HUES64 (cell line): Measurements from ENCODE around the gene UBQLNL.

ENCODE experiments used
- H3K27ac ChIP-seq: 2 replicates; pipeline ENCODE4 v1.7.0; 2013; ENCODE audit warnings: low read depth, low read length, inconsistent platforms
- H3K27me3 ChIP-seq: 2 replicates; pipeline ENCODE4 v1.6.1; 2013; ENCODE audit warnings: mild to moderate bottlenecking, low read length; ENCODE audit not compliant: insufficient read depth
- H3K36me3 ChIP-seq: 2 replicates; pipeline ENCODE4 v1.6.1; 2013; ENCODE audit warnings: mild to moderate bottlenecking, low read length; ENCODE audit not compliant: insufficient read depth
- H3K4me1 ChIP-seq: 2 replicates; pipeline ENCODE4 v1.6.1; 2013; ENCODE audit warnings: mild to moderate bottlenecking, low read length, moderate library complexity; ENCODE audit not compliant: insufficient read depth
- H3K4me3 ChIP-seq: 2 replicates; pipeline ENCODE4 v1.5.1; 2013; ENCODE audit warnings: mild to moderate bottlenecking, low read length, moderate library complexity
- H3K9ac ChIP-seq: 2 replicates; pipeline ENCODE4 v1.6.1; 2013; ENCODE audit warnings: mild to moderate bottlenecking, low read depth, low read length
- H3K9me3 ChIP-seq: 2 replicates; pipeline ENCODE4 v1.6.1; 2013; ENCODE audit warnings: low read depth, low read length; ENCODE audit not compliant: insufficient read depth
- WGBS: fragments of 150-250, 120-280 bp; methylation state at CpG from one replicate; pipeline ENCODE4 v1.1.7; 2013; ENCODE audit warnings: missing lambda C conversion rate; 5-methylcytosine and 5-hydroxymethylcytosine counted together

The UBQLNL gene

DNA sequence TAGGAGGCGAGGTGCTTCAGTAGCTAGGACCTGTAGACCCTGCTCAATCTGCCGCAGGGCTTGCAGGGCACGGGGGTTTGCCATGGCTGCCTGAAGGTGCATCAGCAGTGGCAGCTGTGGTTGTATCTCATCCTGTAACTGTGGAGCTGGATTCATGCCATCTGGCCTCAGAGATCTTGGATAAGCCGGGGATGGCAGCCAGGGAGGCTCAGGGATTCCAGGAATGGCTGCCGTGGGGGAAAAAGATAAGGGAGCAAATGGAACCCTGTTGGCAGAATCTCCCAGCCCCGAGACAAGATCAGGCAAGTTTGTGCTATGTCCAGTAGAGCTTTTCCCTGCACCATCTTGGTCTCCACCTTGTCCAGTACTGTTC is 8.6 kb downstream of the UBQLNL start:
- no peaks in the 10 kb centered on the region for H3K36me3 ChIP-seq
- H3K27me3 ChIP-seq: no peaks in the 10 kb centered on the region
- WGBS: 92% methylated on average over 6 of the region's 6 CpGs
- H3K4me3 ChIP-seq: no peak overlapping the region
- no peaks in the 10 kb centered on the region for H3K4me1 ChIP-seq
- H3K9ac ChIP-seq: no peak overlapping the region
- no peak overlapping the region for H3K27ac ChIP-seq
- H3K9me3 ChIP-seq: no peaks in the 10 kb centered on the region

DNA sequence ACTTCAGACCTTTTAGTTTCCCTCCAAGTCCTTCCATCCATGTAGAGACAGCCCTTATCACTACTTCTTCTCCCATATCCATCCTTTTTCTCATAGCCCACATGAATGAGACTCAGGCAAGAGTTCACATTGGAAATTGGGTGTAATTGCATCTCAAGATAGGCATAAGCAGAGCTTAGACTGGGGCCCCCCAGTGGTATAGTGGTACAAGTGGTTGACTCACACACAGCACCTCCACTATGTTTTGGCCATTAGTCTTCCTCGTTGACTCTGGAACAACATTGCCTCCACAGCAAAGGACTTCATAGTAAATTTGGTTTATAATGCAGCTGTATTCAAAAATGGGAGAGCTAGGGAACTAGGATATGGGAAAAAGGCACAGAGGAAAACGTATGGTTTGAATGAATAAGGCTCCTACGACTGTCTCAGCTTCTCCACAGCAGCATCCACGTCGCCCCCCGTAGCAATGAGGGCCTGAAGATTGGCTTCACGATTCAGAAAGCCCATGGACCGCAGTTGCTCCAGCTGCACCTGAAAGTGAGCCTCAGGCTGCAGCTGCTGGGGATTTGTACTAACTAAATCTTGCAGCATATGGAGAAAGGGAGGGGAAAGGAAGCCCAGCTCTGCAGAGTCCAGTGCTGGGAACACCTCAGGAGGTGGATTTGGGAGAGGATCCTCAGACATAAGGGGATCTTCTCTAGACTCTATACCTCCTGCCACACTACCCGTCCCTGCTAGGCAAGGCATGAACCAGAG is 9.1 kb downstream of the UBQLNL start:
- Histone ChIP-seq H3K9ac (no peak overlapping the region), H3K36me3 (no peaks in the 10 kb centered on the region), H3K27me3 (no peaks in the 10 kb centered on the region), H3K27ac (no peak overlapping the region), H3K4me1 (no peaks in the 10 kb centered on the region), H3K9me3 (no peaks in the 10 kb centered on the region), H3K4me3 (no peak overlapping the region)
- 96% methylated on average over 9 of the region's 9 CpGs for WGBS

DNA sequence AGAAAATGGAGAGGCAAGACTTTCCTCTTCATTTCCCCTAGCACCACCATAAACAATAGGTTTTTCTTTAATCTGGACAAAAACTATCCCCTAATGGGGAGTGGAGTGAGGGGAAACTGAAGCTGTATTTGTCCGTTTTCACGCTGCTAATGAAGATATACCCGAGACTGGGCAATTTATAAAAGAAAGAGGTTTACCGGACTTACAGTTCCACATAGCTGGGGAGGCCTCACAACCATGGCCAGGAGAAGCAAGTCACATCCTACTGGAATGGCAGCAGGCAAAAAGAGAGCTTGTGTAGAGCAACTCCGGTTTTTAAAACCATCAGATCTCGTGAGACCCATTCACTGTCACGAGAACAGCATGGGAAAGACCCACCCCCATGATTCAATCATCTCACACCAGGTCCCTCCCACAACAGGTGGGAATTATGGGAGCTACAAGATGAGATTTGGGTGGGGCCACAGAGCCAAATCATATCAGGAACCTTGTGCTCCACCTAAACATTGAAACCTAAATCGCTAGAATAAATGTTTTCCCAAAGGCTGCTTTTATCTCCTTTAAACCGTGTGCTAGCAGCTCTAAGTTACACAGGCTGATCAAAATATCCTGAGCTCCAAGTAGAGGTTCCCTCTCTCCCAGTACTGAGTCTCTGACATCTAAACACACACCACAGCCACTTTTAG is 11.0 kb downstream of the UBQLNL start:
- Histone ChIP-seq H3K4me3 (no peak overlapping the region), H3K27me3 (no peaks in the 10 kb centered on the region), H3K4me1 (no peaks in the 10 kb centered on the region), H3K36me3 (no peaks in the 10 kb centered on the region), H3K9me3 (no peaks in the 10 kb centered on the region), H3K27ac (no peak overlapping the region), H3K9ac (no peak overlapping the region)
- 94% methylated on average over 9 of the region's 9 CpGs for WGBS

DNA sequence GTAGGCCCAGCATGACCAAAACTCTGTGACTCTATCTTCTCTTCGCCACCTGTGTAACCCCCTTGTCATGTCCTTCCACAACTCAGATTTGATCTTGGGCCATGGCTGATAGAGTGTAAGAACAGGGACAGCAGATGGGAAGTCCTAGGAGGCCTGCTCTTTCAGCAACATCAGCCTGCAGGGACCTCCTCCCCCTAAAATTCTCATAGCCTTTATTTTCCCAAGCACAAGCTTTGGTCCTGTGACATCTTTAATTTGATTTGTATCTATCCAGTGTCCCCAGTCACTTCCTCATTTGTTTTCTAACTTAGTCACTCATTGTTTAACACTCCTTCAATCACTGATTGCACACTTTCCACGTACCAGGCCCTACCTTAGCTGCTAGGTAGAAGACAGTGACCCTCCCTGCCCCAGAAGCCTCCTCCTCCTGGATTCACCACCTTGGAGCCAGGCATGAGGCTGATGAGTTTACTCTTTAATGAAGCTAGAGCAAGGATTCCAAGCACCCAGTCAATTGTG is 12.0 kb downstream of the UBQLNL start:
- Histone ChIP-seq H3K27ac (no peak overlapping the region), H3K9ac (no peak overlapping the region), H3K9me3 (no peaks in the 10 kb centered on the region), H3K27me3 (no peaks in the 10 kb centered on the region), H3K36me3 (no peaks in the 10 kb centered on the region), H3K4me1 (no peaks in the 10 kb centered on the region), H3K4me3 (no peak overlapping the region)
- 96% methylated on average over 2 of the region's 2 CpGs for WGBS

DNA sequence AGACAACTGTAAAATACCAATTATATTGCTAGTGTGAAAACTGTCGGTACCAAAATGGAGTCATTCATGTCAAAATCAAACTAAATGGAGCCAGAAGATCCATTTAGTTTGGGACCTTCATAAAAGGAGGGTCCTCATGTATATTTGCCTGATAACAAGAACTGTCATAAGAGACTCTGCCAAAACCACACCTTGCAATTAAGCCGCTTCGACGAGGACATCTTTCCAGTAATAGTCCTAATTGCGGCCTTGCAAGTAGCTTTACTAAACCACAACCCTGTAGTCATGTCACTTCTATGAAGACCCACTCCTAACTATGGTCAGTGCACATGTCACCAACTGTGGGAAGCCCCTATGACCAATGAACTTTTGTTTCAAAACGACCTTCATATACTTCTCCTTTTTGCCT is 16.1 kb downstream of the UBQLNL start:
- Histone ChIP-seq H3K36me3 (no peaks in the 10 kb centered on the region), H3K9ac (no peak overlapping the region)
- WGBS: 99% methylated on average over 6 of the region's 6 CpGs

DNA sequence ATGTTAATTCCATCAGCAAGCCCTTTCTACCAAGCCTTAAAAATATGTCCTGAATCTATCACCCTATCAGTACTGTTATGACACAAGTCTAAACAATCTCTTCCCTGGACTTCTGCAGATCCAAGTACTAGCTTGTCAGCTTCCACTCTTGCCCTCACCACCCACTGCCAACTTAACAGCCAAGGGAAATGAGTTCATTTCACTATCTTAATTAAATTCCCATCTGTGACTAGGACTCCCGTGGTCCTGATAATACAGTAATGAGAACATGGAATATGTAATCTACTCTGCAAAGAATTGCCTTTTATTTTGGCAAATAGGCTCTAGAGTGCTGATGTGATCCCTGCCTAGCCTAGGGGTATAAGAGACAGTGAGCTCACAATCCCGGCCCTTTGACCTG is 16.8 kb downstream of the UBQLNL start:
- Histone ChIP-seq H3K9ac (no peak overlapping the region), H3K9me3 (no peaks in the 10 kb centered on the region), H3K27ac (no peak overlapping the region), H3K36me3 (no peaks in the 10 kb centered on the region), H3K27me3 (no peaks in the 10 kb centered on the region), H3K4me1 (no peaks in the 10 kb centered on the region), H3K4me3 (no peak overlapping the region)
- 90% methylated on average over 2 of the region's 2 CpGs for WGBS

More for the DNA sequence above, 16.1 kb downstream of the UBQLNL start:
- Histone ChIP-seq H3K4me3 (no peak overlapping the region), H3K27me3 (no peaks in the 10 kb centered on the region), H3K27ac (no peak overlapping the region), H3K9me3 (no peaks in the 10 kb centered on the region), H3K4me1 (no peaks in the 10 kb centered on the region)

DNA sequence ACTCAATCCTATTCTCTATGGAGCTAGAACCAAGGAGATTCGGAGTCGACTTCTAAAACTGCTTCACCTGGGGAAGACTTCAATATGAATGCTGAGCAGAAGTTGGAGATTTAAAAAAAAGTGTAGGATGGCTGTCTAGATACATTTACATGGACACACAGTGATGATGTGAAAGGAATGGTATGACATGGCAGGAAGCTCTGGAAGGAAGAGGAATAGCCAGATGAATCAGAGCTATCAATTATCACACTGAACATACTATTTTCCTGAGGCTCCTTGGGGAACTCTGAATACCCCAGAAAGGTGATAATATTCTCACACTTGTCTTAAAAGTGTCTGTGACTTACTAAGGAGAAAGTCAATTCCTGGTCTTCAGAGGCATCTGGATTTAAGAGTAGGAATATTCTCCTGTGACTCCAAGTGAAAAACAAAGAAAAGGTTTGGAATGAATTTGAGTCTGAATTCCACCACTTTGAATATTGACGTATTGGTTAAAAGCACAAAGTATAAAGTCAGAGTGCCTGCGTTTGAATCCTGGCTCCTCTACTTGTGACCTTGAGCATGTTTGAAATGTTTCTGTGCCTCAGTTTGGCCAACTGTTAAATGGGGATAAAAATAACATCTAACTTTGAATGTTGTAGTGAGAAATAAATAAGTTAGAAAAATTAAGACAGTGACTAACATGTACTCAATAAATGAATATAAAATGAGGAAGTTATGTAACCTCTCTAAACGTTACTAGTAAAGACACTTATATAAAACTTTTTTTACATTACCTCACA is 26.7 kb downstream of the UBQLNL start:
- no peak overlapping the region for H3K4me3 ChIP-seq
- no peak overlapping the region for H3K9ac ChIP-seq
- no peaks in the 10 kb centered on the region for H3K27me3 ChIP-seq
- no peaks in the 10 kb centered on the region for H3K36me3 ChIP-seq
- H3K27ac ChIP-seq: no peak overlapping the region
- H3K9me3 ChIP-seq: no peaks in the 10 kb centered on the region
- 70% methylated on average over 4 of the region's 5 CpGs for WGBS
- H3K4me1 ChIP-seq: no peaks in the 10 kb centered on the region

DNA sequence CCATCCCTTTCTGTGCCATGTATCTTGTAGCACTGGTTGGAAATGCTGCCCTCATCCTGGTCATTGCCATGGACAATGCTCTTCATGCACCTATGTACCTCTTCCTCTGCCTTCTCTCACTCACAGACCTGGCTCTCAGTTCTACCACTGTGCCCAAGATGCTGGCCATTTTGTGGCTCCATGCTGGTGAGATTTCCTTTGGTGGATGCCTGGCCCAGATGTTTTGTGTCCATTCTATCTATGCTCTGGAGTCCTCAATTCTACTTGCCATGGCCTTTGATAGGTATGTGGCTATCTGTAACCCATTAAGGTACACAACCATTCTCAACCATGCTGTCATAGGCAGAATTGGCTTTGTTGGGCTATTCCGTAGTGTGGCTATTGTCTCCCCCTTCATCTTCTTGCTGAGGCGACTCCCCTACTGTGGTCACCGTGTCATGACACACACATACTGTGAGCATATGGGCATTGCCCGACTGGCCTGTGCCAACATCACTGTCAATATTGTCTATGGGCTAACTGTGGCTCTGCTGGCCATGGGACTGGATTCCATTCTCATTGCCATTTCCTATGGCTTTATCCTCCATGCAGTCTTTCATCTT is 27.6 kb downstream of the UBQLNL start:
- H3K27me3 ChIP-seq: no peaks in the 10 kb centered on the region
- H3K9me3 ChIP-seq: no peaks in the 10 kb centered on the region
- WGBS: 93% methylated on average over 4 of the region's 4 CpGs
- H3K9ac ChIP-seq: no peak overlapping the region
- H3K36me3 ChIP-seq: no peaks in the 10 kb centered on the region
- H3K4me3 ChIP-seq: no peak overlapping the region
- no peaks in the 10 kb centered on the region for H3K4me1 ChIP-seq
- H3K27ac ChIP-seq: no peak overlapping the region

DNA sequence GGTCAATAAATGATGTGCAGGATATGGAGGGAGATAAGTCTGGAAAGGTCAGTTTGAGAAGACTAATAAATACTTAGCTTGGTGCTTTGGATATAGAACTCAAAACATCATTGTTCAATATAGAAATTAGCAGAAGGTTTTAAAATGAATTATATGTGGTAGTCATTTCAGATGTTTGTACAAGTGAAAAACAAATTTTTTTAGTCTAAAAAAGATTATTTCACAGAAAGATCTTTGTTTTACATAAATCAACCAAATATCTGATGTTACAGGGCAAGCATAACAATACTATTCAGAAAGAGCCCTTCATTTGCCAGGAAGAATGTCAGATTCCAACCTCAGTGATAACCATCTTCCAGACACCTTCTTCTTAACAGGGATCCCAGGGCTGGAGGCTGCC is 28.1 kb downstream of the UBQLNL start, which contains the start of gene OR52D1:
OR52D1 (plus strand) TSS at position 301 of the 400 bp plus-strand sequence; CDS start at position 323, 22 bp downstream.
- Histone ChIP-seq H3K9me3 (no peaks in the 10 kb centered on the region), H3K9ac (no peak within 1 kb of the TSS), H3K27me3 (no peaks in the 10 kb centered on the region), H3K4me3 (no peak within 1 kb of the TSS), H3K27ac (no peak within 1 kb of the TSS), H3K36me3 (no peaks in the 10 kb centered on the region), H3K4me1 (no peaks in the 10 kb centered on the region)

DNA sequence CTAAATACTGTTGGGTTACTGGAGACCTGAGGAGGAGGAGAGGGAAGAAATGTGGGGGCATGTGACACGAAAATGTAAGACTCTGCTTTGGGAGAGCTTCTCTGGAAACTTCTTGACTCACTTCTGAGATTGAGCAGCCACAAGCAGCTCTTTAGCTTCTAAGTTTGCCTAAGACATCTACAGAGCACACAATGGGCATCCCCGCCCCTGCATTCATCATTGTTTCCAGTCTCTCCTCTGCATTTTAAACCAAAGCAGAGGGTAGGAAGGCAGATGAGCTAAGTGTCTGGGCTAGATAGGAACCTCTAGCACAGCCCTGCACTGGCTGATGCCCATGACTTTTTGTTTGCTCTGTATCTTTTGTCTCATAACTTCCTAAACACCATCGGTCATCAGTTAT is 30.1 kb downstream of the UBQLNL start:
- 80% methylated on average over 2 of the region's 3 CpGs for WGBS
- Histone ChIP-seq H3K9ac (no peak overlapping the region), H3K36me3 (no peaks in the 10 kb centered on the region), H3K4me1 (no peaks in the 10 kb centered on the region), H3K9me3 (no peaks in the 10 kb centered on the region), H3K27me3 (no peaks in the 10 kb centered on the region), H3K27ac (no peak overlapping the region), H3K4me3 (no peak overlapping the region)

DNA sequence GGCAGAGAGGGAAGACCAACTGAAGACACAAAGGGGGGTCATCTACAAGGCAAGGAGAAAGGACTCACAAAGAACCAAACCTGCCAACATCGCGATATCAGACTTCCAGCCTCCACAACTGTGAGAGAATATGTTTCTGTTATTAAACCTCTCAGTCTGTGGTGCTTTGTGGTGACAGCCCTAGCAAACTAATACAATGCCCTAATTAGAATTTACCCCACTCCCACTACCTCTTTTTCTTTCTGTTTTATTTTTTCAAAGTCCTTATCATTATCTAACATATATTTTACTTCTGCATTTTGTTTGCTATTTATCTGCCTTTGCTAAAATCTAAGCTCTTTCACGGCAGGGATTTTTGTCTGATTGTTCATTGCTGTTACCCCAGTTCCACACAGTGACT is 30.5 kb downstream of the UBQLNL start:
- H3K9me3 ChIP-seq: no peaks in the 10 kb centered on the region
- 94% methylated on average over 3 of the region's 3 CpGs for WGBS
- no peak overlapping the region for H3K27ac ChIP-seq
- no peak overlapping the region for H3K9ac ChIP-seq
- H3K36me3 ChIP-seq: no peaks in the 10 kb centered on the region
- H3K27me3 ChIP-seq: no peaks in the 10 kb centered on the region
- H3K4me3 ChIP-seq: no peak overlapping the region
- H3K4me1 ChIP-seq: no peaks in the 10 kb centered on the region
